HG03025 (cell line): ENCODE results near the gene HSDL1.
A peak's percentile ranks its signal among the peaks of the same experiment; 100 is the strongest.

Source experiments
- ATAC-seq: cut with Tn5 transposase; IDR thresholded peaks from one replicate; pipeline ENCODE4 v1.9.1; 2021; ENCODE audit warnings: mild to moderate bottlenecking, moderate library complexity; ENCODE audit not compliant: unreplicated experiment, low FRiP score

Gene HSDL1

GRCh38 chr16:84110527-84110926, 34.5 kb downstream of the HSDL1 start:
- no peak for ATAC-seq

- no peak for ATAC-seq
These were observed 35.2 kb downstream of the HSDL1 start for GRCh38 chr16:84109598-84110335.

GRCh38 chr16:84107921-84108320, 37.1 kb downstream of the HSDL1 start:
- ATAC-seq: no peak

GRCh38 chr16:84105948-84106740, 38.8 kb downstream of the HSDL1 start:
- ATAC-seq: no peak

- no peak for ATAC-seq
These were observed 39.6 kb downstream of the HSDL1 start for GRCh38 chr16:84105301-84105815.

- ATAC-seq: no peak
These were observed 40.7 kb downstream of the HSDL1 start for GRCh38 chr16:84104231-84104630.

GRCh38 chr16:84103678-84104077, 41.3 kb downstream of the HSDL1 start:
- ATAC-seq: no peak

GRCh38 chr16:84098939-84099338, 46.0 kb downstream of the HSDL1 start:
- ATAC-seq: no peak

GRCh38 chr16:84096447-84097005, 48.5 kb downstream of the HSDL1 start:
- ATAC-seq: no peak

- no peak for ATAC-seq
These were observed 49.5 kb downstream of the HSDL1 start for GRCh38 chr16:84095466-84095865.

- ATAC-seq: no peak
These were observed 51.1 kb downstream of the HSDL1 start for GRCh38 chr16:84093879-84094270.

- ATAC-seq: no peak
These were observed 51.7 kb downstream of the HSDL1 start for GRCh38 chr16:84093120-84093878.

GRCh38 chr16:84091460-84091859, 53.5 kb downstream of the HSDL1 start:
- no peak for ATAC-seq

- no peak for ATAC-seq
These were observed 54.8 kb downstream of the HSDL1 start for GRCh38 chr16:84090211-84090610.

- ATAC-seq: peak; percentile 70
These were observed 56.1 kb downstream of the HSDL1 start for GRCh38 chr16:84088695-84089395.

GRCh38 chr16:84087466-84088151, 57.4 kb downstream of the HSDL1 start:
- no peak for ATAC-seq

- ATAC-seq: no peak
These were observed 58.0 kb downstream of the HSDL1 start for GRCh38 chr16:84087001-84087400.

GRCh38 chr16:84086341-84086740, 58.6 kb downstream of the HSDL1 start:
- ATAC-seq: no peak

GRCh38 chr16:84085773-84086172, 59.2 kb downstream of the HSDL1 start:
- no peak for ATAC-seq
